ENCODE data around the gene PFKFB4.

DNA sequence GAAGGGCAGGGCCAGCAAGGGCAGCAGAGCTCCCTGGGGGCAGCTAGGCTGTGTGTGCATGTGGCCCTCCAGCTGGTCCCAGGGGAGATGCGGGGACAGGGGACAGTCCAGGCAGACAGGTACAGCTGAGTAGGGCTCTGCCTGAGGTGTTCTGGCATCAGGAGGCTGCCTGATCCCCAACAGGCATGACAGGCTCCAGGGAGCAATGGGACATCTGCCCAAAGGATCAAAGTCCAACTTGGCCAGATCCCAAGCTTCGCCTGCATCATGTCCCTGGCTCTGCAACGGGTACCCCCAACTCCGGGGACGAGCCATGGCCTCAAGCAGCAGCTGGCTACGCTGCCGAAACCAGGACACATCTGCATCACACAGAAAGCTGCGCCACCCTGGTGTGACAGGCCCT is 88.3 kb downstream of the PFKFB4 start:
- TF ChIP-seq, protein P1, sequence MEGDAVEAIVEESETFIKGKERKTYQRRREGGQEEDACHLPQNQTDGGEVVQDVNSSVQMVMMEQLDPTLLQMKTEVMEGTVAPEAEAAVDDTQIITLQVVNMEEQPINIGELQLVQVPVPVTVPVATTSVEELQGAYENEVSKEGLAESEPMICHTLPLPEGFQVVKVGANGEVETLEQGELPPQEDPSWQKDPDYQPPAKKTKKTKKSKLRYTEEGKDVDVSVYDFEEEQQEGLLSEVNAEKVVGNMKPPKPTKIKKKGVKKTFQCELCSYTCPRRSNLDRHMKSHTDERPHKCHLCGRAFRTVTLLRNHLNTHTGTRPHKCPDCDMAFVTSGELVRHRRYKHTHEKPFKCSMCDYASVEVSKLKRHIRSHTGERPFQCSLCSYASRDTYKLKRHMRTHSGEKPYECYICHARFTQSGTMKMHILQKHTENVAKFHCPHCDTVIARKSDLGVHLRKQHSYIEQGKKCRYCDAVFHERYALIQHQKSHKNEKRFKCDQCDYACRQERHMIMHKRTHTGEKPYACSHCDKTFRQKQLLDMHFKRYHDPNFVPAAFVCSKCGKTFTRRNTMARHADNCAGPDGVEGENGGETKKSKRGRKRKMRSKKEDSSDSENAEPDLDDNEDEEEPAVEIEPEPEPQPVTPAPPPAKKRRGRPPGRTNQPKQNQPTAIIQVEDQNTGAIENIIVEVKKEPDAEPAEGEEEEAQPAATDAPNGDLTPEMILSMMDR (IDR thresholded peaks at IDR 0.05; ENCODE audit: low read length): no peak
- no peak for TF ChIP-seq EZH2 (IDR thresholded peaks at IDR 0.05; ENCODE audit: borderline replicate concordance, low read length)

Measured in OCI-LY1 (cell line).